ENCODE data around the gene SLC27A4. TPM values are rescaled to one million over a fixed set of nuclear protein-coding genes. Genes with fewer than 3 reads are reported as not detected.

The SLC27A4 gene
- total RNA-seq, 1 experiment from 2014 or later: 17.0 TPM

- H3K23me2 ChIP-seq (ENCODE audit: insufficient read length, low read depth, low read length, poor library complexity, severe bottlenecking): no peaks in the 10 kb centered on the region
- no peak overlapping the region for H2BK120ac ChIP-seq (ENCODE audit: low read depth, low read length, poor library complexity, severe bottlenecking)
- no peak for TF ChIP-seq CTCF (conservative IDR thresholded peaks at IDR 0.05)
- H3K9ac ChIP-seq (ENCODE audit: extremely low read depth, insufficient read length, low read length): no peak overlapping the region
- no peaks in the 10 kb centered on the region for H3K9me3 ChIP-seq (ENCODE audit: control insufficient read depth, low read depth, low read length)
- no peaks in the 10 kb centered on the region for H4K20me1 ChIP-seq (ENCODE audit: control insufficient read depth, insufficient read depth, insufficient read length)
- no peak overlapping the region for H2BK12ac ChIP-seq (ENCODE audit: insufficient read length, low read depth, low read length)
- H3K27ac ChIP-seq (ENCODE audit: insufficient read length, low read depth, low read length): no peak overlapping the region
- Mint-ChIP-seq H3K4me3 (0 out of 5 replicates have a peak overlapping the region, but pooled peaks of 1 of the 2 experiments have one; percentile 4), H3K9me3 (peaks cover 3% of the 10 kb centered on the region in 2 experiments; a peak in 2 of 5 replicates), H3K27ac (no peak overlapping the region), H3K36me3 (ENCODE audit: insufficient read depth in 1 of 3, low read depth in 3 of 3) (0 out of 7 replicates have a peak, but pooled peaks cover 0 to 2% (median 0%) of the 10 kb centered on the region in 3 experiments), H3K4me1 (peaks cover 12% of the 10 kb centered on the region in 2 experiments), H3K27me3 (ENCODE audit: low read depth) (peaks cover 100% of the 10 kb centered on the region)
- H3T11ph ChIP-seq (ENCODE audit: low read length): no peak overlapping the region
- H4K91ac ChIP-seq (ENCODE audit: insufficient read length, low read depth, low read length): no peak overlapping the region
- H3K14ac ChIP-seq (ENCODE audit: insufficient read depth, low read length): no peak overlapping the region
- WGBS (ENCODE audit: extremely low coverage, insufficient read length, low lambda C conversion rate): no CpG with 5 or more reads among the region's 3 CpGs
- no peak overlapping the region for H2AFZ ChIP-seq (ENCODE audit: low read length)
- no peak overlapping the region for H3K4me2 ChIP-seq (ENCODE audit: insufficient read depth, insufficient read length, low read length)
- no peaks in the 10 kb centered on the region for H3K4me1 ChIP-seq (ENCODE audit: insufficient read depth, low read length)
- H2BK20ac ChIP-seq (ENCODE audit: low read depth, low read length, poor library complexity, severe bottlenecking): no peak overlapping the region
- no peak overlapping the region for H3K4ac ChIP-seq (ENCODE audit: low read depth, low read length)
- H3K23ac ChIP-seq (ENCODE audit: insufficient read length, low read depth, low read length): no peak overlapping the region
- H4K5ac ChIP-seq (ENCODE audit: insufficient read length, low read depth, low read length): no peak overlapping the region
- no peak overlapping the region for H2BK15ac ChIP-seq (ENCODE audit: low read depth, low read length)
- H3K27me3 ChIP-seq (ENCODE audit: insufficient read depth, low read length): peaks cover 69% of the 10 kb centered on the region
- no peak overlapping the region for H2AK5ac ChIP-seq (ENCODE audit: insufficient read length, low read length)
- no peaks in the 10 kb centered on the region for H3K79me2 ChIP-seq (ENCODE audit: insufficient read depth, low read length)
- no peak overlapping the region for H3K56ac ChIP-seq (ENCODE audit: insufficient read length, low read depth, low read length)
- H2BK5ac ChIP-seq (ENCODE audit: insufficient read length, low read length): no peak overlapping the region
- H3K18ac ChIP-seq (ENCODE audit: insufficient read length, low read depth, low read length): no peak overlapping the region
- H4K8ac ChIP-seq (replicated peaks; ENCODE audit: insufficient read length, low read depth, low read length): no peak overlapping the region
- no peak for DNase-seq
- no peaks in the 10 kb centered on the region for H3K79me1 ChIP-seq (ENCODE audit: insufficient read depth, low read depth, low read length, poor library complexity, severe bottlenecking)
Measured at GRCh38 chr9:128399861-128400260, 59.5 kb downstream of the SLC27A4 start.

Data from H9 (cell line).